ENCODE results near the gene CHST11.

CHST11 gene

DNA sequence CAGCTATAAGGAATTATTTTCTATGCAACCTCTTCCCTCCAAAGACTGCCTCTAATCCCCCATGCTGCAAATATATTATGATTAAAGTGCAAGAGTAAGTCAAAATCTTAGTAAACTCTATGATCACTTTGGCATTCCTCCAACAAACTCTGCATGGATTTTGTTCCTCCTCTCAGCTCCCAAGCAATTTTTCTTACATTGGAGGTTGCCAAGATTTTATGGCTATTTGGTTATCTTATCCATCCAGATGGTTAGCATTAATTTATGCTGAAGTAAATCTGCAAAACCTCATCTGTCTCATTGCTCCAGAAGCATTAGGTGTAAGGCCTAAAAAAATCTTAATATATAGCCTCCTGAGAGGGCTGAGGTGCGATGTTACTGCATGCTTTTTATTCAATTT, 228.1 kb downstream of the CHST11 start (continued):
- TF ChIP-seq, protein P1, sequence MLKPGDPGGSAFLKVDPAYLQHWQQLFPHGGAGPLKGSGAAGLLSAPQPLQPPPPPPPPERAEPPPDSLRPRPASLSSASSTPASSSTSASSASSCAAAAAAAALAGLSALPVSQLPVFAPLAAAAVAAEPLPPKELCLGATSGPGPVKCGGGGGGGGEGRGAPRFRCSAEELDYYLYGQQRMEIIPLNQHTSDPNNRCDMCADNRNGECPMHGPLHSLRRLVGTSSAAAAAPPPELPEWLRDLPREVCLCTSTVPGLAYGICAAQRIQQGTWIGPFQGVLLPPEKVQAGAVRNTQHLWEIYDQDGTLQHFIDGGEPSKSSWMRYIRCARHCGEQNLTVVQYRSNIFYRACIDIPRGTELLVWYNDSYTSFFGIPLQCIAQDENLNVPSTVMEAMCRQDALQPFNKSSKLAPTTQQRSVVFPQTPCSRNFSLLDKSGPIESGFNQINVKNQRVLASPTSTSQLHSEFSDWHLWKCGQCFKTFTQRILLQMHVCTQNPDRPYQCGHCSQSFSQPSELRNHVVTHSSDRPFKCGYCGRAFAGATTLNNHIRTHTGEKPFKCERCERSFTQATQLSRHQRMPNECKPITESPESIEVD (tag by site-specific recombination; IDR thresholded peaks at IDR 0.05) = peak; percentile 79

DNA sequence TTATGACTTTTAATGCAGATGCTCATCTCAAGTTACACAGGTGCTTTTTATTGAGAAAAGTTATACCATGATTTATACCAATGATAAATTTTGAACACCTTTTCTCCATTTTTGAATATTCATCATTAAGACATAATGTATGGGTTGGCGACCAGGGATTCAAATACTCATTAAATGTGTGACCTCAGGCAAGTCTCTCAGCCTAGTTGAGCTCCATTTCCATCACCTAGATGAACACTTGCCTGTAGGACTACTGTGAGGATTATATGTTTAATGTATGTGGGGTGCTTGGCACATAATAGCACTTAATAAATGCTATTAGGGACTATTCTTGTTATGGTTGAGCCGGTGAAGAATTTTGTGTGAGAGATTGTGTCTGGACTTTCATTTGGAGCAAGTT, 228.6 kb downstream of the CHST11 start:
- peaks cover 11% of the 10 kb centered on the region for H3K4me1 ChIP-seq (ENCODE audit: control insufficient read depth, insufficient read depth, low read length)
- H3K4me3 ChIP-seq (ENCODE audit: low read depth, low read length) = no peak overlapping the region
- no peak for TF ChIP-seq ZNF830 (tag by site-specific recombination; IDR thresholded peaks at IDR 0.05; ENCODE audit: low read depth)
- TF ChIP-seq KLF8 (tag by site-specific recombination; IDR thresholded peaks at IDR 0.05) = no peak
- TF ChIP-seq, protein P2, sequence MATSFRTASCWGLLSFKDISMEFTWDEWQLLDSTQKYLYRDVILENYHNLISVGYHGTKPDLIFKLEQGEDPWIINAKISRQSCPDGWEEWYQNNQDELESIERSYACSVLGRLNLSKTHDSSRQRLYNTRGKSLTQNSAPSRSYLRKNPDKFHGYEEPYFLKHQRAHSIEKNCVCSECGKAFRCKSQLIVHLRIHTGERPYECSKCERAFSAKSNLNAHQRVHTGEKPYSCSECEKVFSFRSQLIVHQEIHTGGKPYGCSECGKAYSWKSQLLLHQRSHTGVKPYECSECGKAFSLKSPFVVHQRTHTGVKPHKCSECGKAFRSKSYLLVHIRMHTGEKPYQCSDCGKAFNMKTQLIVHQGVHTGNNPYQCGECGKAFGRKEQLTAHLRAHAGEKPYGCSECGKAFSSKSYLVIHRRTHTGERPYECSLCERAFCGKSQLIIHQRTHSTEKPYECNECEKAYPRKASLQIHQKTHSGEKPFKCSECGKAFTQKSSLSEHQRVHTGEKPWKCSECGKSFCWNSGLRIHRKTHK (tag by site-specific recombination; IDR thresholded peaks at IDR 0.05) = no peak
- no peak for TF ChIP-seq ZNF701 (tag by site-specific recombination; IDR thresholded peaks at IDR 0.05)
- TF ChIP-seq SALL2 (tag by site-specific recombination; IDR thresholded peaks at IDR 0.05; ENCODE audit: borderline replicate concordance) = no peak
- no peak for TF ChIP-seq ZNF138 (tag by site-specific recombination; IDR thresholded peaks at IDR 0.05; ENCODE audit: borderline replicate concordance)
- no peak for TF ChIP-seq ZNF292 (tag by site-specific recombination; IDR thresholded peaks at IDR 0.05; ENCODE audit: borderline replicate concordance, low read depth)
- H3K36me3 ChIP-seq (ENCODE audit: control insufficient read depth in 2 of 2, insufficient read depth in 1 of 2, low read length in 2 of 2) = no peaks in the 10 kb centered on the region
- ChIA-PET CTCF (interaction anchor here (0.5 to 0.8 kb wide), 2 partner anchors 11 to 209 kb away, joined by 3 to 4 read pairs; no protein-coding TSS in a partner anchor), POLR2A (interaction anchor here (0.6 kb wide), 1 partner anchor 332 kb away, joined by 8 read pairs; no protein-coding TSS in a partner anchor)
- H3K27ac ChIP-seq (ENCODE audit: extremely low read depth, low read depth, low read length) = no peak overlapping the region
- H3K9me3 ChIP-seq (ENCODE audit: control insufficient read depth, insufficient read depth, low read depth, low read length) = no peaks in the 10 kb centered on the region

DNA sequence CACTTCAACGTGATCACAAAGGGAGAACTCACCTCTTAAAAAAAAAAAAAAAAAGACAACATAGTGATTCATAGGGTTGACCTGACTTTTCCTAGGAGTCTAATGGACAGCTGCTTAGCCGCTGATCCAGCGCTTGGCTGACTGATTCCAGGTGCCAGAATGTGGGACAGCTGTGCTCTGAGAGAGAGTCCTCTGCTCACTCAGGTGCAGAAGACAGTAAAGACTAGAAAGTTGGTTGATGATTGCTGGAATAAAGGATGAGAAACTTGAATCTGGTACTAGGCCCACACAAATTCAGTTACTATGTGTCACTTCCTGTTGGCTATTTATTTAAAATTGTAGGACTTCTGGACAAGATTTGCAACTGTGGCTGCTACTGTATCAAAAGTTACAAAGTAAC, 229.4 kb downstream of the CHST11 start:
- POLR2A ChIA-PET = no interaction called here
- Histone ChIP-seq H3K4me1 (ENCODE audit: control insufficient read depth, insufficient read depth, low read length) (peaks cover 11% of the 10 kb centered on the region), H3K4me3 (ENCODE audit: low read depth, low read length) (no peak overlapping the region), H3K27ac (ENCODE audit: extremely low read depth, low read depth, low read length) (no peak overlapping the region), H3K9me3 (ENCODE audit: control insufficient read depth, insufficient read depth, low read depth, low read length) (no peaks in the 10 kb centered on the region), H3K36me3 (ENCODE audit: control insufficient read depth in 2 of 2, insufficient read depth in 1 of 2, low read length in 2 of 2) (no peaks in the 10 kb centered on the region)
- no peak for TF ChIP-seq TCF7L2 (IDR thresholded peaks at IDR 0.05; ENCODE audit: borderline replicate concordance, low read depth, low read length)
- no peak for TF ChIP-seq ZNF473 (tag by site-specific recombination; IDR thresholded peaks at IDR 0.05)
- TF ChIP-seq ZNF292 (tag by site-specific recombination; IDR thresholded peaks at IDR 0.05; ENCODE audit: borderline replicate concordance, low read depth) = no peak
- TF ChIP-seq, protein P3, sequence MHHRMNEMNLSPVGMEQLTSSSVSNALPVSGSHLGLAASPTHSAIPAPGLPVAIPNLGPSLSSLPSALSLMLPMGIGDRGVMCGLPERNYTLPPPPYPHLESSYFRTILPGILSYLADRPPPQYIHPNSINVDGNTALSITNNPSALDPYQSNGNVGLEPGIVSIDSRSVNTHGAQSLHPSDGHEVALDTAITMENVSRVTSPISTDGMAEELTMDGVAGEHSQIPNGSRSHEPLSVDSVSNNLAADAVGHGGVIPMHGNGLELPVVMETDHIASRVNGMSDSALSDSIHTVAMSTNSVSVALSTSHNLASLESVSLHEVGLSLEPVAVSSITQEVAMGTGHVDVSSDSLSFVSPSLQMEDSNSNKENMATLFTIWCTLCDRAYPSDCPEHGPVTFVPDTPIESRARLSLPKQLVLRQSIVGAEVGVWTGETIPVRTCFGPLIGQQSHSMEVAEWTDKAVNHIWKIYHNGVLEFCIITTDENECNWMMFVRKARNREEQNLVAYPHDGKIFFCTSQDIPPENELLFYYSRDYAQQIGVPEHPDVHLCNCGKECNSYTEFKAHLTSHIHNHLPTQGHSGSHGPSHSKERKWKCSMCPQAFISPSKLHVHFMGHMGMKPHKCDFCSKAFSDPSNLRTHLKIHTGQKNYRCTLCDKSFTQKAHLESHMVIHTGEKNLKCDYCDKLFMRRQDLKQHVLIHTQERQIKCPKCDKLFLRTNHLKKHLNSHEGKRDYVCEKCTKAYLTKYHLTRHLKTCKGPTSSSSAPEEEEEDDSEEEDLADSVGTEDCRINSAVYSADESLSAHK (tag by site-specific recombination; IDR thresholded peaks at IDR 0.05) = no peak
- no peak for TF ChIP-seq ZNF785 (tag by site-specific recombination; IDR thresholded peaks at IDR 0.05)
- no peak for TF ChIP-seq ZNF16 (tag by site-specific recombination; IDR thresholded peaks at IDR 0.05; ENCODE audit: low read depth)
- TF ChIP-seq ZNF324 (tag by site-specific recombination; IDR thresholded peaks at IDR 0.05) = no peak
- TF ChIP-seq, protein P4, sequence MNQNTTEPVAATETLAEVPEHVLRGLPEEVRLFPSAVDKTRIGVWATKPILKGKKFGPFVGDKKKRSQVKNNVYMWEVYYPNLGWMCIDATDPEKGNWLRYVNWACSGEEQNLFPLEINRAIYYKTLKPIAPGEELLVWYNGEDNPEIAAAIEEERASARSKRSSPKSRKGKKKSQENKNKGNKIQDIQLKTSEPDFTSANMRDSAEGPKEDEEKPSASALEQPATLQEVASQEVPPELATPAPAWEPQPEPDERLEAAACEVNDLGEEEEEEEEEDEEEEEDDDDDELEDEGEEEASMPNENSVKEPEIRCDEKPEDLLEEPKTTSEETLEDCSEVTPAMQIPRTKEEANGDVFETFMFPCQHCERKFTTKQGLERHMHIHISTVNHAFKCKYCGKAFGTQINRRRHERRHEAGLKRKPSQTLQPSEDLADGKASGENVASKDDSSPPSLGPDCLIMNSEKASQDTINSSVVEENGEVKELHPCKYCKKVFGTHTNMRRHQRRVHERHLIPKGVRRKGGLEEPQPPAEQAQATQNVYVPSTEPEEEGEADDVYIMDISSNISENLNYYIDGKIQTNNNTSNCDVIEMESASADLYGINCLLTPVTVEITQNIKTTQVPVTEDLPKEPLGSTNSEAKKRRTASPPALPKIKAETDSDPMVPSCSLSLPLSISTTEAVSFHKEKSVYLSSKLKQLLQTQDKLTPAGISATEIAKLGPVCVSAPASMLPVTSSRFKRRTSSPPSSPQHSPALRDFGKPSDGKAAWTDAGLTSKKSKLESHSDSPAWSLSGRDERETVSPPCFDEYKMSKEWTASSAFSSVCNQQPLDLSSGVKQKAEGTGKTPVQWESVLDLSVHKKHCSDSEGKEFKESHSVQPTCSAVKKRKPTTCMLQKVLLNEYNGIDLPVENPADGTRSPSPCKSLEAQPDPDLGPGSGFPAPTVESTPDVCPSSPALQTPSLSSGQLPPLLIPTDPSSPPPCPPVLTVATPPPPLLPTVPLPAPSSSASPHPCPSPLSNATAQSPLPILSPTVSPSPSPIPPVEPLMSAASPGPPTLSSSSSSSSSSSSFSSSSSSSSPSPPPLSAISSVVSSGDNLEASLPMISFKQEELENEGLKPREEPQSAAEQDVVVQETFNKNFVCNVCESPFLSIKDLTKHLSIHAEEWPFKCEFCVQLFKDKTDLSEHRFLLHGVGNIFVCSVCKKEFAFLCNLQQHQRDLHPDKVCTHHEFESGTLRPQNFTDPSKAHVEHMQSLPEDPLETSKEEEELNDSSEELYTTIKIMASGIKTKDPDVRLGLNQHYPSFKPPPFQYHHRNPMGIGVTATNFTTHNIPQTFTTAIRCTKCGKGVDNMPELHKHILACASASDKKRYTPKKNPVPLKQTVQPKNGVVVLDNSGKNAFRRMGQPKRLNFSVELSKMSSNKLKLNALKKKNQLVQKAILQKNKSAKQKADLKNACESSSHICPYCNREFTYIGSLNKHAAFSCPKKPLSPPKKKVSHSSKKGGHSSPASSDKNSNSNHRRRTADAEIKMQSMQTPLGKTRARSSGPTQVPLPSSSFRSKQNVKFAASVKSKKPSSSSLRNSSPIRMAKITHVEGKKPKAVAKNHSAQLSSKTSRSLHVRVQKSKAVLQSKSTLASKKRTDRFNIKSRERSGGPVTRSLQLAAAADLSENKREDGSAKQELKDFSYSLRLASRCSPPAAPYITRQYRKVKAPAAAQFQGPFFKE (tag by site-specific recombination; IDR thresholded peaks at IDR 0.05; ENCODE audit: borderline replicate concordance) = no peak
- CTCF ChIA-PET = interaction anchor here (0.8 kb wide), 1 partner anchor 208 kb away, joined by 3 read pairs; no protein-coding TSS in a partner anchor

Measured in HEK293 (cell line).